ENCODE measurements around the gene RAB44.

DNA sequence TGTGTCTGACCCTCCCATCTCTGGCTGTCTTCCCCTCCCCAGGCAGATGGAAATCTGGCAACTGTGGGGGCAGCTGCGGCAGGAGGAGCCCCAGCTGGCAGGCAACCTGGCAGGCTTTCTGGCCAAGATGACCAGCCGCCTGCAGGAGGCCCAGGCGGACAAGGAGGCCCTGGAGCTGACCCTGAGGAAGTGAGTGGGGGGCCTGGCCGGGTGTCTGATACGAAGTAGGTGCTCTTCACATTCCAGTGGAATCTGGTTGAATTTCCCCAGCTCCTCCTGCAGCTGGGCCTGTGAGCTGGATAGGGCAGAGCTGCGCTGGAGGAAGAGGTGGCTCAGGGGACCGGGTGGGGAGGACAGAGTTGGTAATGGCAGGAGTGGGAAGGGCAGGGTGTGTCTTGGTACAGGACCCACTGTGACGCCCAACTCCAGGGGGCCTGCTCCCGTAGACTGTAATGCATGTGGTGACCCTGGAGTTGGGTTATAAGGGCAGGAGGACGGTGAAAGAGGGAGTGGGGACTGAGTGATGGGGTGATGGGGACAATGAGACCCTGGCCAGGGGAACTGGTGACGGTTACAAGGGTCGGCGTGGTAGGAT, 19.7 kb downstream of the RAB44 start:
- TF ChIP-seq, protein P1, sequence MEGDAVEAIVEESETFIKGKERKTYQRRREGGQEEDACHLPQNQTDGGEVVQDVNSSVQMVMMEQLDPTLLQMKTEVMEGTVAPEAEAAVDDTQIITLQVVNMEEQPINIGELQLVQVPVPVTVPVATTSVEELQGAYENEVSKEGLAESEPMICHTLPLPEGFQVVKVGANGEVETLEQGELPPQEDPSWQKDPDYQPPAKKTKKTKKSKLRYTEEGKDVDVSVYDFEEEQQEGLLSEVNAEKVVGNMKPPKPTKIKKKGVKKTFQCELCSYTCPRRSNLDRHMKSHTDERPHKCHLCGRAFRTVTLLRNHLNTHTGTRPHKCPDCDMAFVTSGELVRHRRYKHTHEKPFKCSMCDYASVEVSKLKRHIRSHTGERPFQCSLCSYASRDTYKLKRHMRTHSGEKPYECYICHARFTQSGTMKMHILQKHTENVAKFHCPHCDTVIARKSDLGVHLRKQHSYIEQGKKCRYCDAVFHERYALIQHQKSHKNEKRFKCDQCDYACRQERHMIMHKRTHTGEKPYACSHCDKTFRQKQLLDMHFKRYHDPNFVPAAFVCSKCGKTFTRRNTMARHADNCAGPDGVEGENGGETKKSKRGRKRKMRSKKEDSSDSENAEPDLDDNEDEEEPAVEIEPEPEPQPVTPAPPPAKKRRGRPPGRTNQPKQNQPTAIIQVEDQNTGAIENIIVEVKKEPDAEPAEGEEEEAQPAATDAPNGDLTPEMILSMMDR (IDR thresholded peaks at IDR 0.05; ENCODE audit: poor library complexity) = no peak
- TF ChIP-seq EZH2 (IDR thresholded peaks at IDR 0.05; ENCODE audit: borderline replicate concordance) = no peak

Data from hepatocyte (in vitro differentiated cells).